ENCODE data around the gene MTIF2.
"Not testable (repeated sequence)": the region's sequence is repeated elsewhere in the genome, so short reads cannot be mapped to it uniquely, and the experiment has no call there.

Gene MTIF2

DNA sequence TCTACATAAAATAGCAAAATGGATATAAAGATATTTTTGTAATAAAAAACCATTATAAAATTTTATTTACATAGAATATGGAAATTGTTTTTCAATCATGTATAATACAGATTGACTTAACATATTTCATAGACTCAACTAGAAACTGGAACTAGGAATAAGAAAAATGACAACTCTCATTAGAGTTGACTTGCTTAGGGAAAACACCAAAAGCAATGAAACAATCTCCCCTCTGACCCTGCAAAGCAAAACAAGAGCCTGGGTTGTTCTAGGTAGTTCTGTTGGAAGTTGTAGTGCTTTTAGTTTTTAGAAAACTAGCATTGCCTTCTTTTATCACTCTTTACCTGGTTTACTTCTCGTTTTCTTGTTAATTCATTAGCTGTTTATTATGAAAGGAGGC, 32.2 kb upstream of the MTIF2 start:
- DNase-seq (ENCODE audit: low read depth) = no peak
- TF ChIP-seq MAX (IDR thresholded peaks at IDR 0.05; ENCODE audit: low read depth, low read length) (no peak), MYC (IDR thresholded peaks at IDR 0.05; ENCODE audit: low read depth, low read length) (no peak), POLR2A (IDR thresholded peaks at IDR 0.05; ENCODE audit: extremely low read depth, insufficient read length) (no peak)
- TF ChIP-seq, protein P1, sequence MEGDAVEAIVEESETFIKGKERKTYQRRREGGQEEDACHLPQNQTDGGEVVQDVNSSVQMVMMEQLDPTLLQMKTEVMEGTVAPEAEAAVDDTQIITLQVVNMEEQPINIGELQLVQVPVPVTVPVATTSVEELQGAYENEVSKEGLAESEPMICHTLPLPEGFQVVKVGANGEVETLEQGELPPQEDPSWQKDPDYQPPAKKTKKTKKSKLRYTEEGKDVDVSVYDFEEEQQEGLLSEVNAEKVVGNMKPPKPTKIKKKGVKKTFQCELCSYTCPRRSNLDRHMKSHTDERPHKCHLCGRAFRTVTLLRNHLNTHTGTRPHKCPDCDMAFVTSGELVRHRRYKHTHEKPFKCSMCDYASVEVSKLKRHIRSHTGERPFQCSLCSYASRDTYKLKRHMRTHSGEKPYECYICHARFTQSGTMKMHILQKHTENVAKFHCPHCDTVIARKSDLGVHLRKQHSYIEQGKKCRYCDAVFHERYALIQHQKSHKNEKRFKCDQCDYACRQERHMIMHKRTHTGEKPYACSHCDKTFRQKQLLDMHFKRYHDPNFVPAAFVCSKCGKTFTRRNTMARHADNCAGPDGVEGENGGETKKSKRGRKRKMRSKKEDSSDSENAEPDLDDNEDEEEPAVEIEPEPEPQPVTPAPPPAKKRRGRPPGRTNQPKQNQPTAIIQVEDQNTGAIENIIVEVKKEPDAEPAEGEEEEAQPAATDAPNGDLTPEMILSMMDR (IDR thresholded peaks at IDR 0.05; ENCODE audit: low read depth, low read length) = no peak
- no peak overlapping the region for H3K4me3 ChIP-seq (ENCODE audit: low read depth, low read length)

DNA sequence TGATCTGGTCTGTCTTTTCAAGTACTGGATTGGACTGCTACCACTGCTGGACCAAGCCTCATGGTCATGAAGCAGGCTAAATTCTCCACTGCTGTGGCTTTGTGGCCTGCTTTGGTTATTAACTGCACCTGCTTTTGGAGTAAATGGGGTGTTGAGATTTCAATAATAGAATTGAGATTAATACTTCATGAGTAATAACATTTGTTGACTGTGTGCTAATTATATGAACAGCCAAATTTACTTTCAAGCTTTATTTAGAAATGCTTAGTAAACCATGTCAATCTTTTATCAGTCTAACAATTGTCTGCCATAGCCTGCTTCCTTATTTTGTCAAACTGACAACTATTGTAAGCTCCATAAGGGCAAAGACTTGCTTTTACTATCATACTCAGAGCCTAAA, 27.4 kb upstream of the MTIF2 start:
- H3K4me3 ChIP-seq (ENCODE audit: low read depth, low read length) = no peak overlapping the region
- TF ChIP-seq POLR2A (IDR thresholded peaks at IDR 0.05; ENCODE audit: extremely low read depth, insufficient read length) (no peak), MYC (IDR thresholded peaks at IDR 0.05; ENCODE audit: low read depth, low read length) (no peak), MAX (IDR thresholded peaks at IDR 0.05; ENCODE audit: low read depth, low read length) (no peak)
- TF ChIP-seq, protein P1 (IDR thresholded peaks at IDR 0.05; ENCODE audit: low read depth, low read length) = no peak
- DNase-seq (ENCODE audit: low read depth) = no peak

- TF ChIP-seq, protein P1 (IDR thresholded peaks at IDR 0.05; ENCODE audit: low read depth, low read length) = no peak
- TF ChIP-seq POLR2A (IDR thresholded peaks at IDR 0.05; ENCODE audit: extremely low read depth, insufficient read length) (no peak), MAX (IDR thresholded peaks at IDR 0.05; ENCODE audit: low read depth, low read length) (no peak), MYC (IDR thresholded peaks at IDR 0.05; ENCODE audit: low read depth, low read length) (no peak)
- peak overlapping the region; percentile 75 for H3K4me3 ChIP-seq (ENCODE audit: low read depth, low read length)
- peak; percentile 8 for DNase-seq (ENCODE audit: low read depth)
Measured at GRCh38 chr2:55283083-55283482, 14.1 kb upstream of the MTIF2 start.

- TF ChIP-seq POLR2A (IDR thresholded peaks at IDR 0.05; ENCODE audit: extremely low read depth, insufficient read length) = peak; percentile 86
- TF ChIP-seq MYC (IDR thresholded peaks at IDR 0.05; ENCODE audit: low read depth, low read length) = peak; percentile 31; the same call in 1 of the 2 replicates
- TF ChIP-seq, protein P1 (IDR thresholded peaks at IDR 0.05; ENCODE audit: low read depth, low read length) = no peak
- TF ChIP-seq MAX (IDR thresholded peaks at IDR 0.05; ENCODE audit: low read depth, low read length) = peak; percentile 26; the same call in 1 of the 2 replicates
- peak overlapping the region; percentile 75 for H3K4me3 ChIP-seq (ENCODE audit: low read depth, low read length)
- peak; percentile 96 for DNase-seq (ENCODE audit: low read depth)
Measured at GRCh38 chr2:55282110-55282917, 13.3 kb upstream of the MTIF2 start.

DNA sequence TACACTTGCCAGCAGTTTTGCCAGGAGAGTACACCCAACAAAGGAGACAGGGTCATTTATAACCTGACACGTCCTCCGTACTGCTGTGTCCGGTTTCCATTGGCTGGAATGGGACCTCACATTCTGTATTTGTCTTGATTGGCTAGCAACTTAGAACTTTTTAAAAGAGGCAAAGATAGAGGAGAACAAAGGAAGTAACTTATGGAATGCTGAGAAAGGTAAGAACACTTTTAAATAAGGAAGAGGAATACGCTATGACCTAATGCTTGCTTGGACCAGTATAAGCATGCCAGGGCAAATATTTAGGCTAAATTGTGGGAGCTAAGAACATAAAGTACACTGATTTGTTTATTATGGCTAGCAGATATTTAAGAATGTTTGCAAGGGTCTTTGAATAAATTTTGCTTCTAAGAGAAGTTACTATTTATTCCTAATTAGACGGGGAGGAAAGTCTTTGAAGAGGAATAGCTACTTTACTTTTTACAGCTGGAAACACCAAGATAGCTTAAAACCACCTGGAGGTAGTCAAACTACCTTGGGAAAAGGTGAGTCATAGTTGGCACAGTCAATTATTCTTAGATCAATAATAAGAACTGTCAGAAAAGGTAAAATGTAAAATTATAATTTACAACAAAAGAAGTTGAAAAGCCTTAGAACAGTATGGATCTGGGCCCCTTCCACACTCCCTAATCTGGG, 12.0 kb upstream of the MTIF2 start:
- H3K4me3 ChIP-seq (ENCODE audit: low read depth, low read length); DNase-seq (ENCODE audit: low read depth): not testable (repeated sequence)

GRCh38 chr2:55279859-55280424, 10.9 kb upstream of the MTIF2 start:
- not testable (repeated sequence) for H3K4me3 ChIP-seq (ENCODE audit: low read depth, low read length); DNase-seq (ENCODE audit: low read depth)

- DNase-seq (ENCODE audit: low read depth); H3K4me3 ChIP-seq (ENCODE audit: low read depth, low read length): not testable (repeated sequence)
Measured at GRCh38 chr2:55279214-55279835, 10.3 kb upstream of the MTIF2 start.
